ENCODE results near the gene NEUROG1.

NEUROG1 gene

DNA sequence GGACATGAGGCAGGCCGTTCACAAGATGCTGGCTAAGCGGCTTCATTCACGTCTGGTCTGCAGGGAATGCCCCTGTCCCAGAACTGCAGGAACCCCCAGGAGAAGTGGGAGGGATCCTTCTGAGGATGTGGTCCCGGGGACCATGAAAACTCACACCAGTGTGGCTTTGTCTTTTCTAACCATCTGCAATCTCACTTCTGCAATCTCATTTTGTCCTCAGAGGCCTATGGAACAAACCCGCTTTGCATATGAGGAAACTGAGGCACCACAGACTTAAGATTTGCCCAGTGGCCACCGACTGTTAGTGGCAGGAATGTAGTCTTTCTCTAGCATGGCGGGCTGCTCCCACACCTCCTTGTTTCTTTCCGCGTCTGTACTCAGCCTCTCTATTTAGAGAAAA lies 36.1 kb upstream of the NEUROG1 start:
- Histone ChIP-seq H3K4me3 (ENCODE audit: low read length, poor library complexity, severe bottlenecking) (no peak overlapping the region), H3F3A (ENCODE audit: low read depth) (no peaks in the 10 kb centered on the region), H3K9me3 (ENCODE audit: insufficient read depth, low read depth, low read length) (no peaks in the 10 kb centered on the region), H4K20me1 (ENCODE audit: insufficient read depth, low read length, poor library complexity, severe bottlenecking) (no peaks in the 10 kb centered on the region), H3K9me2 (replicated peaks; ENCODE audit: low read depth, low read length) (no peaks in the 10 kb centered on the region), H3K27me3 (ENCODE audit: insufficient read depth, low read length, poor library complexity, severe bottlenecking) (no peaks in the 10 kb centered on the region), H3K4me2 (ENCODE audit: low read depth, low read length, poor library complexity, severe bottlenecking) (no peak overlapping the region), H2AFZ (ENCODE audit: low read length) (0 out of 2 replicates have a peak overlapping the region, but pooled peaks have one; percentile 10), H3K9ac (ENCODE audit: low read depth, low read length, poor library complexity, severe bottlenecking) (no peak overlapping the region), H3K4me1 (ENCODE audit: insufficient read depth, low read length, poor library complexity, severe bottlenecking) (peaks cover 6% of the 10 kb centered on the region), H3K36me3 (ENCODE audit: insufficient read depth, low read length) (no peaks in the 10 kb centered on the region), H3K79me2 (ENCODE audit: insufficient read depth, low read length) (no peaks in the 10 kb centered on the region)
- TF ChIP-seq CTCF (conservative IDR thresholded peaks at IDR 0.05; ENCODE audit: low read length) (no peak), EZH2phosphoT487 (IDR thresholded peaks at IDR 0.05; ENCODE audit: borderline replicate concordance) (no peak)

GRCh38 chr5:135571066-135571609 lies 35.4 kb upstream of the NEUROG1 start:
- TF ChIP-seq EZH2phosphoT487 (IDR thresholded peaks at IDR 0.05; ENCODE audit: borderline replicate concordance) (no peak), CTCF (conservative IDR thresholded peaks at IDR 0.05; ENCODE audit: low read length) (no peak)
- Histone ChIP-seq H3K79me2 (ENCODE audit: insufficient read depth, low read length) (no peaks in the 10 kb centered on the region), H3K4me3 (ENCODE audit: low read length, poor library complexity, severe bottlenecking) (no peak overlapping the region), H3F3A (ENCODE audit: low read depth) (no peaks in the 10 kb centered on the region), H3K9ac (ENCODE audit: low read depth, low read length, poor library complexity, severe bottlenecking) (no peak overlapping the region), H2AFZ (ENCODE audit: low read length) (no peak overlapping the region), H3K36me3 (ENCODE audit: insufficient read depth, low read length) (no peaks in the 10 kb centered on the region), H4K20me1 (ENCODE audit: insufficient read depth, low read length, poor library complexity, severe bottlenecking) (no peaks in the 10 kb centered on the region), H3K4me1 (ENCODE audit: insufficient read depth, low read length, poor library complexity, severe bottlenecking) (peaks cover 6% of the 10 kb centered on the region), H3K4me2 (ENCODE audit: low read depth, low read length, poor library complexity, severe bottlenecking) (no peak overlapping the region), H3K27me3 (ENCODE audit: insufficient read depth, low read length, poor library complexity, severe bottlenecking) (no peaks in the 10 kb centered on the region), H3K9me3 (ENCODE audit: insufficient read depth, low read depth, low read length) (no peaks in the 10 kb centered on the region), H3K9me2 (replicated peaks; ENCODE audit: low read depth, low read length) (no peaks in the 10 kb centered on the region)

DNA sequence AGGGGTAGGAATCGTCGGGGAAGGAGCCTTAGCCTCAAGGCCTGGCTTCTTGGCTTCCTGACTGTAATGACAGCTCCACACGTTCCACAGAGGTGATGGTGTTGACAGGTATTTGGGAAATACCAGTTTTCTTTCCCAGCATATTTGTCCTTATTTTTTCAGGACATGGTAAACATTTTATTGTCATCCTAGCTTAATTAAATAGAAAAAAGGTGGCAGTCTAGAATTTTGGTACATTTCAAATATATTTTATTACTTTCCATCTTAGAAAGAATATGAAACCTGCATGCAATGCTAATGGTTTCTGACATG lies 34.6 kb upstream of the NEUROG1 start:
- Histone ChIP-seq H3K9me2 (replicated peaks; ENCODE audit: low read depth, low read length) (no peaks in the 10 kb centered on the region), H2AFZ (ENCODE audit: low read length) (no peak overlapping the region), H3K79me2 (ENCODE audit: insufficient read depth, low read length) (no peaks in the 10 kb centered on the region), H3F3A (ENCODE audit: low read depth) (no peaks in the 10 kb centered on the region), H3K4me3 (ENCODE audit: low read length, poor library complexity, severe bottlenecking) (no peak overlapping the region), H4K20me1 (ENCODE audit: insufficient read depth, low read length, poor library complexity, severe bottlenecking) (no peaks in the 10 kb centered on the region), H3K27me3 (ENCODE audit: insufficient read depth, low read length, poor library complexity, severe bottlenecking) (no peaks in the 10 kb centered on the region), H3K36me3 (ENCODE audit: insufficient read depth, low read length) (no peaks in the 10 kb centered on the region), H3K9ac (ENCODE audit: low read depth, low read length, poor library complexity, severe bottlenecking) (no peak overlapping the region), H3K9me3 (ENCODE audit: insufficient read depth, low read depth, low read length) (no peaks in the 10 kb centered on the region), H3K4me1 (ENCODE audit: insufficient read depth, low read length, poor library complexity, severe bottlenecking) (peaks cover 6% of the 10 kb centered on the region), H3K4me2 (ENCODE audit: low read depth, low read length, poor library complexity, severe bottlenecking) (no peak overlapping the region)
- no peak for TF ChIP-seq EZH2phosphoT487 (IDR thresholded peaks at IDR 0.05; ENCODE audit: borderline replicate concordance)
- no peak; the same call in none of the 2 replicates for TF ChIP-seq CTCF (conservative IDR thresholded peaks at IDR 0.05; ENCODE audit: low read length)

All from Loucy (cell line).